Hepatocyte (in vitro differentiated cells): Measurements from ENCODE around the gene ENDOD1.

ENCODE experiments used
- CTCF ChIP-seq: fragments of 200-600 bp; sonication (generic); IDR thresholded peaks from 2 replicates; pipeline ENCODE4 v1.5.1; 2016; ENCODE audit warnings: antibody characterized with exemption, mild to moderate bottlenecking; ENCODE audit not compliant: poor library complexity
- EZH2 ChIP-seq: fragments of 200-600 bp; sonication (generic); IDR thresholded peaks from 2 replicates; pipeline ENCODE4 v1.6.1; 2016; ENCODE audit warnings: antibody characterized with exemption, mild to moderate bottlenecking, borderline replicate concordance
- EZH2phosphoT487 ChIP-seq: fragments of 200-600 bp; sonication (generic); IDR thresholded peaks from one replicate; pipeline ENCODE4 v1.6.1; 2018; ENCODE audit warnings: antibody characterized with exemption, mild to moderate bottlenecking, low read depth, moderate library complexity; ENCODE audit not compliant: unreplicated experiment, severe bottlenecking

GRCh38 chr11:95055283-95055897 is 34.3 kb upstream of the ENDOD1 start:
- TF ChIP-seq CTCF (no peak), EZH2phosphoT487 (no peak), EZH2 (no peak)
